HG03460 (cell line): ENCODE measurements around the gene TUBA1C.

ENCODE experiments used
- ATAC-seq: cut with Tn5 transposase; IDR thresholded peaks from one replicate; pipeline ENCODE4 v1.9.1; 2021; ENCODE audit not compliant: unreplicated experiment

Gene TUBA1C

DNA sequence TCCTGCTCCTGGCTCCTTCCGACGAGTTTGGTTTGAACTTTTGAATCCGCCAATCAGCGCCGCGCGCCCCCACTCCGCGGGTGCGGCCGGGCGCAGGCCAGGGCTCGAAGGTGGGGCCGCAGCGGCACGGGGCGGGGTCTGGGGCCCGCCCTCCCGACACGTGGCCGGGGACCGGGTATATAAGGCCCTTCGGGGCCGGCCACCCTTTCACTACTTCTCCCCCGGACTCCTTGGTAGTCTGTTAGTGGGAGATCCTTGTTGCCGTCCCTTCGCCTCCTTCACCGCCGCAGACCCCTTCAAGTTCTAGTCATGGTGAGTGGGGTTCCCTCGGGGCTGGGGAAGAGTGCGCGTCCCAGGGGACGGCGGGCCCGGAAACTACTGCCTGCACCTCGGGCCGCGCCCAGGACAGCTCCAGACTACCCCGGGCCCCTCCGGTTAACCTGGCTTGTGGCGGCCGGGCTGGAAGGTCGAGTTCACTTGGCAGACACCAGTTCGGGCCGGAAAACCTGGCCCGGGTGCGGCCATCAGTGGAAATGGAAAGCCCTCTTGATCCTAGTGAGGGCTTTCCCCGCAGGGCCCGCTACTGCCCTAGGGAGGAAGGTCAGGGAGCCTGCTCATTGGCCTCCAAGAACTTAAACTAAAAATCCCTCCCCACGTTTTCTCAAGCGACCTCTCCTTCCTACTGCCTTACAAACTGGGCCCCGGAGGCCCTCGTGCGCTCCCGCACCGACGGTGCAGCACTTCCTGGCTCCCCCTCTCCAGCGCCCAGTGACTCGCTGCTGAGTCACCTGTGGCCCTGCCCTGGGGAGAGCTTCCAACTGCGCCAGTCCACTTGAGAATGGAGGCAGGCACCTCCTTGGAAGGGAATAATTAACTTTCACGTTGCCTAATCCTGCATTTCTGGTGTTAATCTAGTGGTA, at the start of gene TUBA1C:
Gene TUBA1C, plus strand, starts transcription at position 210 of the 920 bp plus-strand sequence. Its CDS starts 100 bp downstream, at position 310.
- peak; percentile 85 for ATAC-seq

GRCh38 chr12:49219417-49220026, 45.4 kb upstream of the TUBA1C start:
- no peak for ATAC-seq

DNA sequence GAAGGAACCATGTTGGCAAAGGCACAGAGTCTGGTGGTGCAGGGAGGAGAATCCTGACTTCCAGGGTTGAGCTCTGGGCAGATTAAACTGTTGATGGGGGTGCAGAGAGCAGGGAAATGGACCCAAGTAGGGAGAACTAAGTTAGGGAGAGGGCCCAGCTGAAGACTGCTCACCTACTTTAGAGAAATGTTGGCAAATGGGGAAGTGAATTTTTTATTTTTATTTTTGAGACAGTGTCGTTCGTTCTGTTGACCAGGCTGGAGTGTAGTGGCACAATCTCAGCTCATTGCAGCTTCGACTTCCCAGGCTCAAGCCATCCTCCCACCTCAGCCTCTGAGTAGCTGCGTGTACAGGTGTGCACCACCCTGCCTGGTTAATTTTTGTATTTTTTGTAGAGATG, 43.9 kb upstream of the TUBA1C start:
- ATAC-seq: no peak

GRCh38 chr12:49223122-49223521, 41.8 kb upstream of the TUBA1C start:
- no peak for ATAC-seq

GRCh38 chr12:49223590-49224369, 41.1 kb upstream of the TUBA1C start:
- no peak for ATAC-seq

- no peak for ATAC-seq
These were observed 39.2 kb upstream of the TUBA1C start for GRCh38 chr12:49225576-49226166.

DNA sequence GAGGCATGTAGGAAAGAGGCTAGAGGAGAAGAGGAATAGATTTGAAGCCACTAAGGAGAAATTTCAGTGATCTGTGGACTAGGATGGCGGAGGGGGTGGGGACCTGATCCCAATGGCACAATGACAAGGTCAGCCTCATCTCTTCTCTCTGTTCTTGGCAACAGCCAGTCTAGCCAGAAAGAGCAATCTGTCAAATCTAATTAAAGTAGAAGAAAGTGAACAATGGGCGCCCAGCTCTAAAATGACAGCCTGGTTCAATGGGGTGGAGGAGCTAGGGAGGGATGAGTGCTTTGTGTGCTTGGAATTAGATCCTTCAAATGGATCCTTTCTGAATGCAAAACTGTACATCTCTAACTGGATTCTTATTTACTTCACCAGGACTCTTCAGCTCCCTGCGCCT, 37.2 kb upstream of the TUBA1C start:
- ATAC-seq: no peak

- ATAC-seq: no peak
These were observed 36.2 kb upstream of the TUBA1C start for GRCh38 chr12:49228653-49229052.

DNA sequence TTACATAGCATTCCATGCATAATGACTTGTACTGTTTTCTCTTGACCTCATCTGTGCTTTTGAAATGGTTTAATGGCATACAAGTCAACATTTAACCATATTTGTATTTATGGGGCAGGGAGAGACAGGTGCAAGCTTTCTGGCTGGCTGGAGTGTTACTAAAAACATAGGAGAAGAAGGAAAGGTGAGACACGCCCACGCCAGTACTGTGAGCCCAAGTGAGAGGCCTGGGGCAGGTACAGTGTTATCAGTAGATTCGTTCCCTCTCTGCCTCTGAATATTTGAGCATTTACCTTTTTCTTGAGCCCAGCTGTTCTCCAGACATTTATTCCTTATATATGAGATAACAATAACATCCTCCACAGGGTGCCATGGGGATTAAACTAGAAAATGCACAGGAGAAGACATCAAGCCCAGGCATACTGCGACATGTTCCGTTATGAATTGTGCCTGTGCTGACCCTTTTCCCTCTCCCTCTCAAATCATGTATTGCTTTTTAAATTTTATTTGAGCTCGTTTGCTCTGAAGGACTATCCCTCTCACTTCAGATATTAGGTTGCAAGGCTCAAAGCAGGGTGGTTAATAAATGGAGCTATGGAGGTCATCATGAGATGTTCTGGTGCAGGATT, 34.6 kb upstream of the TUBA1C start:
- ATAC-seq: no peak

- ATAC-seq: no peak
These were observed 34.1 kb upstream of the TUBA1C start for GRCh38 chr12:49230805-49231194.

DNA sequence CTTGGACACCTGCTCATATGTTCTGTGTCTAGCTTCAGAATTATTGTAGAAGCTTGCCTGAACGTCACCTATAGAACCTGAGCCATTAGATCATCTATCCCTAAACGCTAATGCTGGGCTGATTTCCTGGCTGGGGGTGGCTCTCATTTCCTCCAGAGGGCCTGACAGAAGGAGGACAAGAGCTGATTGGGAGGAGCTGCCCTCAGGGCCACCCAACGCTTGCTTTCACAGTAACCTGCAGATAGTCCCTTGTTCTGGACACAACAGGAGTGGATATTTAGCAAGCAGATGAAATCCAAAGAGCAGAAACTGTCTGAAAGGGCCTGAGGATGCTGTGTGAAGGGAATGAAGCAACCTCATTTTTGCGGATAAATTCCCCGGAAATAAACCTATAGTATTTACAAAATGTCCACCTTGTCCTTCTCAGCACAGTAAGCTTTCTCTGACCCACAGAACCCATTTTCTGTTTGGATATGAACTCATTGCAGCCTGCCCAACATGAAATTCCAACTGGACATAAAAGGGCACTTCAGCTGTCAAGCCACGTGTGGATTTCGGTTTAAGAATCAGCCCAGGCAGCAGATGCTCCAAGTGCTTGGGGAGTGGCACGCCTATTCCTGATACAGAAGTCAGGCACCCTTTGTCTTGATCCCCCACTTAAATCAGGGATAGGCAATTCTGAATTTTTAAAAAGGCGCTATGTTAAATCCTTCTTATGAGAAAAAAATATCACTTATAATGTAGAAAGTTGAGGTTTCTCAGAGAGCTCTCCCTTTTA, 32.8 kb upstream of the TUBA1C start:
- ATAC-seq: no peak

- ATAC-seq: no peak
These were observed 31.7 kb upstream of the TUBA1C start for GRCh38 chr12:49232940-49233841.

GRCh38 chr12:49233842-49234526, 30.9 kb upstream of the TUBA1C start:
- no peak for ATAC-seq

- ATAC-seq: no peak
These were observed 28.5 kb upstream of the TUBA1C start for GRCh38 chr12:49236423-49236822.

DNA sequence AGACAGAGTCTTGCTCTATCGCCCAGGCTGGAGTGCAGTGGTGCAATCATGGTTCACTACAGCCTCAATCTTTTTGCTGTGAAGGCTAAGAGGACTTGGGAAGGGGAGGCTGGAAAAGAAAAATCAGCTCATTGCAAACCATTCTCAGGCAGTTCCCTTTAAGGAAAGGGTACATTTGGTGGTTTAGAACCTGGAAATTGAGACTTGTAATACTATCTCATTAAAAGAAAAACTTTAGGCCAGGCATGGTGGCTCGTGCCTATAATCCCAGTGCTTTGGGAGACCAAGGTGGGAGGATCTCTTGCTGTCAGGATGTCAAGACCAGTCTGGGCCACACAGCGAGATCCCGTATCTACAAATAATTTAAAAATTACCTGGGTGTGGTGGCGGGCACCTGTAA, 21.3 kb upstream of the TUBA1C start:
- ATAC-seq: no peak

DNA sequence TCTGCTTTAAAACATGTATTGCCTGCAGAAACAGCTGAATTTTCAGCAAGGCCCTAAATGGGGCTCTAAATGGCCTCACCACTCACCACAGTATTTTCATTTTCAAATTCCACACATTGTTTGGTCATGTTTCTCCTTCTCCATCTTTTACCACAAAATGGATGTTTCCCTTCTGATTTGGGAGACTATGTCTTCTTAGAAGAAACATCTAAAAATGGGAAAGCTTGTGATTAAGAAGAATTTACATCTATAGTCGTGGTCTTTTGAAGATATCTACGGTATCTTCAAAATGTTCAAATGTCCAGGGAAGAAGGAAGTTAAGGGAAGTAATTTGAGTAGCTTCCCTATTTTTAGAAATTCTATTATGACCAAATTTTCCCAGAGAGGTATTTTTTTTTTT, 20.7 kb upstream of the TUBA1C start:
- ATAC-seq: no peak

DNA sequence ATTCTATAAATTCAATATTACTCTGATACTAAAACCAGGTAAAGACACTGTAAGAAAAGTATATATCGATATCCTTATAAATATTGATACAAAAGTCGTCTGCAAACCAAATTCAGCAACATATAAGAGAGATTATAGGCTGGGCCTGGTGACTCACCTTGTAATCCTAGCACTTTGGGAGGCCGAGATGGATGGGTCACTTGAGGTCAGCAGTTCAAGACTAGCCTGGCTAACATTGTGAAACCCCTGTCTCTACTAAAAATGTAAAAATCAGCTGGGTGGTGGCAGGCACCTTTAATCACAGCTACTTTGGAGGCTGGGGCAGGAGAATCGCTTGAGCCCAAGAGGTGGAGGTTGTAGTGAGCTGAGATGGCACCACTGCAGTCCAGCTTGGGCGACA, 13.5 kb upstream of the TUBA1C start:
- ATAC-seq: no peak

DNA sequence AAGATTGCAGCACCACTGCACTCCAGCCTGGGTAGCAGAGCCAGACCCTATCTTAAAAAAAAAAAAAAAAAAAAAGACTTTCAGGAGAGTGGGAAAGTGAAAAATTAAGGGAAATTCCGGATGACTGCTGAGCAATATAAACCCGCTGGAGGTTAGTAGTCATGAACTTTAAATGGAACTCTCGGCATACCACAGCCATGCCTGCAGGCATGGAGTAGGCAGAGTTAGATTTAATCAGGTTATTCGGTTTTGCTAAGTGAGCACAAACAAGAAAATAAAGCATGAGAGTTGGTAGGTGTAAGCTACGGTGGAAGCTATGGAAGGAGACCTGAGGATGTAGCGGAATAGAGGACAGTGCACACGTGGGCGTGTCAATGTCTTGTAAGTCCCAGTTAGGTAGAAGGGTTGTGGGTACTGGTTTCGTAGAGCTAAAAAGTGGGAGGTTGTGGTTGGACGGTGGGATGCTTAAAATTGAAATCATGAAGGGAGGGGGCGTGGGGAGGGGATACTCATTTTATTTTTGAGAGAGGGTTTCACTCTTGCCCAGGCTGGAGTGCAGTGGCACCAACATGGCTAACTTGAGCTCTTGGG, 11.8 kb upstream of the TUBA1C start:
- no peak for ATAC-seq
